Bone marrow (tissue), 2 donors: Measurements from ENCODE around the gene FHDC1.

Source experiments
- DNase-seq, 2 donors: peaks; one replicate each; lab custom pipeline; 2025; lab: John Stamatoyannopoulos, UW

Gene FHDC1

DNA sequence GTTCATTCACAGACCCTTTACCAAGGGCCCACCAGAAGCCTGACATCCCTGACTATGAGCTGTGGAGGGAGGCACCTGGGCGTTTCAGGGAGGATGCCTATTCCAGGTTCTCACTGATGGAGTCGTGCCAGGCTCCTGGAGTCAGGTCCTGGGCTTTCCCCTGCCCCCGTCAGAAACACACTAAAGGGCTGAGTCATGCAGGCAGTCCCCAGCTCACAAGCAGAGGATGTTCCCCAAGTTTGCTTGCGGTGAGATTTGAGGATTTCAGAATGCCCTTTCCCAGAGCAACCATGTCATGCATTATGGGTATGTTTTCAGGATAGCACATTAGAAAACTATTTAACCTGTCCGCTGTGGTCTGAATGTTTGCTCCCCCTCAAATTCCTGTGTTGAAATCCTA lies 45.2 kb downstream of the FHDC1 start:
- no peak for DNase-seq

DNA sequence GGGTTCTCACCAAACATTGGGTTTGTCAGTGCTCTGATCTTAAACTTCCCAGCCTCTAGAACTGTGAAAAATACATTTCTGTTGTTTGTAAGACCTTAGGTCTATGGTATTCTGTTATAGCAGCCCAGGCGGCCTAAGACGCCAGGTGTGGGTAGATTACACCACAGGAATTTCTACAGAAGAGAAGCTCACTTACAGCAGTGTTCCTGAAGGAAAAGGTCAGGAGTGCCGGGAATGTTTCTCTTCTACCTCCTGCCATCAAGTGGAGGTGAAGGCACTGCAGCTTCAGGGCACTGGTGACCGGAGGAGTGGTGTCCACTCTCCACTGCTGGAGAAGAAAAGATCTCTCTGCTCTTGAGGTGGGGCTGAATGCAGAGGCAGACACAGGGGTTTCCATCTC lies 45.7 kb downstream of the FHDC1 start:
- DNase-seq, result no peak

DNA sequence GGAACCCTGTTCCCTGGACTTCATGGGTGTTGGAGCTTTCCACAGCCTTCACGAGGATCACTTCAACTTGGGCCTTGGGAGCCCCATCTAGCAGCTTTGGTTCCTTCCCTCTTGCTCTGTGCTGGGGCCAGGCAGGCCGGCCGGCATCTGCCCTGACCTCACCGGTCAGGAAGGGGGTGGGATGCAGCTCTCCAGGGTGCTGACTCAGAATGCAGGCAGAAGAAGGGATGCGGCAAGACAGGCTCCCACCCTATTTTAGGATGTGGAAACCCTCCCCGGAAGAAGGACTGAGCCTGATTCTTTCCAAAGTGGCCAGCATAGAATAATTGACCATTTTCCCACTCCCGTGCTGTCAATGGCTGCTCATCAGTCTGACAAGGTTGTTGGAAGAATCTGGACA lies 47.1 kb downstream of the FHDC1 start:
- no peak for DNase-seq

DNA sequence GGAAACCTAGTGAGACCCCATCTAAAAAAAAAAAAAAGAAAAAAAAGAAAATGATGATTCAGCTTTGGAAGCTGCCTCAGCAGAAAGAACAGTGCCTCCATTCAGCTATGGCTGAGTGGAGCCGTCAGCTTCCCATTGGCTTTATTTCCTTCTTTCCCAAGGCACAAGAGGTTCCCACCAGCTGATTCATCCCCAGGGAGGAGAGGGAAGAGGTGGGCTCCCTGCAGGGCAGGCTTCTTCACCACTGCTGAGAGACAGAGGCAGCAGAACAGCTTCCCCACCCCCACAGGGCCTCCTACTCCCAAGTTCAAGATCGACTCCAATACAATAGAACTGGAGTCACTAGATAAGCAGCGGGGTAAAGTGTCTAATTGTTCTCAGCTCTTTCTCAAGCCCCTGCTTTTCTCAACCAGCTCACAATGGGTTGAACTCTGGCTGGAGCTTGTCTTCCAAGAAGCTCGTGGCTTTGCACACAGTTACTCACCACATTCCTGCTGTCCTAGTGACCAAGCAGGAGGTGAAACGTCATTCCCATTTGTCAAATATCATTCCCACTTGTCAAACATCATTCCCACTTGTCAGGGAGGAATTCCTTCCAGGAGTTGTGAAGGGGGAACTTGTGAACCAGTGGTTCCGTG lies 47.8 kb downstream of the FHDC1 start:
- no peak for DNase-seq

DNA sequence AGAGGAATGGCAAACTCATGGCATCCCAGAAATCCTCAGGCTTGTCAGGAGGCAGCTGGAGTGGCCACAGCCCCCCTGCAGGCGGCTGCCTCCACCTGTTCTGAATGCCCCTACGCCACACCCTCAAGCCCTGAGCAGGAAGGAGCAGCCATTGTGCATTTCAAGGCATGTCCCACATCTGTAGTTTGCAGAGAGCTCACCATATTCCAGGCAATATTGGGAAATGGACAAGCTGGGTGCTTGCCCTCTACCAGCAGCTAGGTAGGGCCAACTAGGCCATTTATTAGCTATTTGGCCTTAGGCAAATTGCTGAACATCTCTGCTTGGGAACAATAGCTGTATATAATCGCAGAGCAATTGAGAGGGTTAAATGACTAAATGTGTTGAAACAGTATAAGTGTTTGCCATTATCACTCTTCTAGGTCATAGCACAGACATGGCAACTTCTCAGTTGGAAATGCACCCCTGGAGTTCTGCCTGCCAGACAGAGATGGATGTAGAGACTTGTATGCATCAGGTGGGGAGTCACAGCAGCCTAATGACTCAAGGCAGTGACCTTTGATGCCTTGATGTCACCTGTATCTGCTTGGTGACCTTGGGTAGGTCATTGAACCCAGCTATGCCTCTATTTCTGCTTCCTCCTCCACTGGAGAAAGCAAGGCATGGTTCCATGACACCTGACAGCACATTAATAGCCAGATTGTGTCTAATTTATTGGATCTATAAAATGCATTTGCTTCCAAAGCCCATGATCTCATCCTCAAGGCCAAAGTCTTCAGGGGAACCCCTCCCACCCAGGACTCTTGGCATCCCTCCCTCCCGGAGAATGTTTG lies 52.8 kb downstream of the FHDC1 start:
- DNase-seq, result no peak

DNA sequence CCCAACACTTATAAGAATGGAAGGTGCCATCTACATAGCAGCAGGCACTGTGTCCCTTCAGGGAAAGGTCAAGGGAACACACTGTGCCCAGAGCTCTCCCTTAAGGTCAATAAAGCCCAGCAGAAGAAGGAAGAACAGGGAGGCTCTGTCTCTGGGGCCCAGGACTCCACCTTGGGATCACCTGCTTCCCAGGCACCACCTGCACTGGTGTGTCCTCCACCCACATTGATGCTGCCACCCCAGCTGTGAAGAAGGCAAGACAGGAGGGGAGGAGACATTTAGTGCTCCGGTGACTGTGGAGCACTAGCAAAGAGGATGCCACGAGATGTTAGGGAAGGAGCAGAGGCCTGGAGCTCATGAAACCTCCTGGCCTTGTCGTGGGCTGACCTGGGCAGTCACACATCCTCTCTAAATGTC lies 53.4 kb downstream of the FHDC1 start:
- DNase-seq, result no peak

DNA sequence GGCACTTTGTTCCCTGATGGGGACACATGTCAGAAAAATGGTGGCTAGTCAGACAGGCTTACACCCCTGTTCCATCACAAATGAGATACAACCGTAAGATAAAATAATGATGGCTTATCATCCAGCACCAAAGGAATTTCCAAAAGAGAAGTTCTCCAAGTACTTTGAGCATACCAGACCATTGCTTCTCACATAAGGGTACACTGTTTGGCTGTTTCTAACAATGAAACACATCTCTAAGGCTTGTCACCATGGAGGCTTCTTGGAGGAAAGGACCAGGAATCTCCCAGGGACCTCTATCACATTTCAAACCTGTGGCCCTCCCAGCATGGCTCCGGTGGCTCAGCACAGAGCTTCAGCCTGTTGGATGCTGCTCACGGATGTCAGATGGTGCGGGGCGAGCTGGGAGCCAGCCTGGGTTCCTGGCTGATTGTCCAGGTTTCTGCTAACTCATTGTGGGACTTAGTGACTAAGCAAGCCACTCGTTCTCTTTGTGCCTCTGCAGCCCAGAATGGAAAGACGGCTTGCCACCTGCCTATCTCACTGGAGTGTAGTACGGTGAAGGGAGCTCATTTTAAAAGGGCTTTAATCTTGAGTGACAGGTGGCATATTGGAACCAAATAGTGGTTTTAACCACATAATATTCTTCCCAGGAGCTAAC lies 54.5 kb downstream of the FHDC1 start:
- DNase-seq, result no peak

DNA sequence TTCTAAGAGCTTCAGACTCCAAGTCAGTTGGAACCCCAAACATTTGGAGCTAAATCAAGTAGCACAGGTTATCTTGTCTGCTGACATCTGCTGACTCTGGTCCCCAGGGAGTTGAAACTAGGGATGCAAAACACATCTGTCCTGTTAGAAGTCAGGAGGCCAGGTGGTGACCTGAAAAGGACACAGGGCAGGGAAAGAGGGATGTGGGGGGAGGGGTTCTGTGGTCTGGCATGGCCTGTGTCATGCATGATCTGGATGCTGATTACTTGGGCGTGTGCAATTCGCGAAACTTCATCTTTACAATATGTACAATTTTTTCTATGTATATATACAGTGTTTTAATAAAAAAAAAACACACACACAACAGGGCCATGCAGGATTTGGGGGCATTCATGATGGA lies 55.3 kb downstream of the FHDC1 start:
- DNase-seq, result no peak

DNA sequence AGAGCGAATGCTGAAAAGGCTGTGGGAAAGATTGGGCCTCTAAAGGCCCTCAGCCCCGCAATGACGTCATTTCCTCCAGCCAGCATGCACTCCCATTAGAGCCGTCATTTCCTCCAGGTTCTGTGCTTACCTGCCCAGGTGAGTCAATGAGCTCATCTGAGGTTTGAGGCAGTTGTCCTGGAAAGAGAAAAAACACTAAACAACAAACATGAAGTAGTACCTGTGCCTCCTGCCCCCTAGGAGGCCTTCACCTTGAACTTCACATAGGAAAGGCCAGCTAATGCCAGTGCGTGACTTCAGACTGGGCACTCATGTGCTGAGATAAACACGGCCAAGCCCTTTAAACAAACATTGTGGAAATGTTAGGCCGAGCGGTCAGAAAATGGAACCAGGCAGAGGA lies 55.9 kb downstream of the FHDC1 start:
- no peak for DNase-seq

DNA sequence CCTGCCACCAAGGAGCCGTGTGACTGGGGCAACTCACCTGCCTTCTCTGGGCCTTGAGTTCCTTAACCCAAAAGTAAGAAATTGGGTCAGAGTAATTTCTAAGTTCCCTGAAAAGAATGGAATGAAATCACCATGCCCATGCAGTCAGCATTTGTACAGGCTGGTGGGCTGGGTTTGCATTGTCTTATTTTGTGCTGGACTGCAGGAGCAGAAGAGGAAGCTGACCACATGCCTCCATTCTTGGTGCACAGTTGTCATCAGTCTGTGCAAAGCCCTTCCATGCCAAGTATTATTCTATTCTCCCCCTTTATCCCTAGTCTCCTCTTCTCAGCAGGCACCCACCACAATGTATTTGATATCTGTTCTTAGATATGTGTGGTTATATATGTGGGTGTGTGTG lies 56.3 kb downstream of the FHDC1 start:
- no peak for DNase-seq

DNA sequence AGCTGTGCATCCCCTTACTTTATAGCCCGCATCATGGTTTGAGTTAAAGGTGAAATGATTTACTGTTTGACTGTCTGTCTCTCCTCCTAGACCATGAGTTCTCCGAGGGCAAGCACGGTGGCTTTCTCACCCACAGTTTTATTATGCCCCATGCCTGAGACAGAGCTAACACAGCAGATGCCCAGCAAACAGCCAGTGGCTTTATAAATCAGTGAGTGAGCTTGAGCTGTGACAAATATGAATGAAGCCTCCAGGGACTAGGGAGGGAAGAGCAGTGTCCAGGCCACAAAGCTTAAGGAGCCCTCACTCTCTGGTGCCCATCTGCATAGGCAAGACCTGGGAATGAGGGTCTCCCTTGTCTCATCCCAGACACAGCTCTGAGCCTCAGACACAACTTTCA lies 57.9 kb downstream of the FHDC1 start:
- no peak for DNase-seq

DNA sequence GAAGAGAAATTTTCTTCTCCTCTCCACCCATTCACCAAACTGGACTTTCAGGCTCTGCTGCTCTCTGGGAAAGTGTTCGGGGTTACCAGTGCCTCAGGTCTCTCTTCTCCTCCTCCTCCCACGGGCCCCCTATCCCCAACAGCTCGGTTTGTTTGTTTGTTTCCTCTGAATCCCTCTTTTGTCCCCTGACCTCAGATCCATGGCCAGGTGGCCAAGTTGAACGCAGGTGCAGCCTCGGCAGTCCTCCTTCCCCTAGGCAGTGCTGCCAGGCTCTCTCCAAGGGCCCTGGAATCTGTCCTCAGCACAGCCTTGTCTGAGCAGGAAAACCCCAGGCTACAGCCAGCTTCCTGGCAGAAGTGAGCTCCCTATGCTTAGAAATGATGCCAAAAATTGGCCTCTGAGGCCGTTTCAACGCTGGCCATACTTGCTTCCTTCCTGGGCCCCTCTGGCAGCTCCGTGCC lies 60.0 kb downstream of the FHDC1 start:
- DNase-seq, result no peak

DNA sequence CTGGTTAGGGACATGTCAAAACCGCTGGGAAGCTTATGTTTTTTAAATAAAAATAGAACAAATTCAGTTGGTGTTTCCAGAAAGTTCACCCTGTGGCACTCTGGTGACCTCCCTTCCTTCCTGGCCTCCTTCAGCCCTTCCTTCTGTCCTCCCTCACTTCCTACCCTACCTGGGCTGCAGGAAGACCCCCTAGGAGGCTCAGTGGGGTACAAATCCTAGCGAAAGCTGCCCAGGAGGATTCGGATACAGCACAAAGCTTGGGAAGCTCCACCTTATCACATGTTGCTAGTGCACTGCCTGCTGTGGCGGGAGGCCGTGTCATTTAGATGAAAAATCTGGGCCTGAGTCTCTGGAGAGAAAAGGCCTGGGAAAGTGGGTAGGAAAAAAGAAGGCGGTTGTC lies 60.5 kb downstream of the FHDC1 start:
- DNase-seq, result no peak

DNA sequence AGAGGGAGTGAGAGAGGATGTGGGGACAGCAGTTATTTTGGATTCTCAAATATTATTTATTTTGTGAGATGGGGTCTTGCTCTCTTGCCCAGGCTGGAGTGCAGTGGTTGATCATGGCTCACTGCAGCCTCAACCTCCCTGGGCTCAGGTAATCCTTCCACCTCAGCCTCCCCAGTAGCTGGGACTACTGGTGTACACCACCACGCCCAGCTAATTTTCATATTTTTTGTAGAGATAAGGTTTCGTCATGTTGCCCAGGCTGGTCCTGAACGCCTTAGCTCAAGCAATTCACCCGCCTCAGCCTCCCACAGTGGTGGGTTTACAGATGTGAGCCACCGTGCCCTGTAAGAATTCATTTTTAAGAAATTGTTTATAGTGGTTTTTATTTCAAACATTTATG lies 61.2 kb downstream of the FHDC1 start:
- DNase-seq, result no peak

DNA sequence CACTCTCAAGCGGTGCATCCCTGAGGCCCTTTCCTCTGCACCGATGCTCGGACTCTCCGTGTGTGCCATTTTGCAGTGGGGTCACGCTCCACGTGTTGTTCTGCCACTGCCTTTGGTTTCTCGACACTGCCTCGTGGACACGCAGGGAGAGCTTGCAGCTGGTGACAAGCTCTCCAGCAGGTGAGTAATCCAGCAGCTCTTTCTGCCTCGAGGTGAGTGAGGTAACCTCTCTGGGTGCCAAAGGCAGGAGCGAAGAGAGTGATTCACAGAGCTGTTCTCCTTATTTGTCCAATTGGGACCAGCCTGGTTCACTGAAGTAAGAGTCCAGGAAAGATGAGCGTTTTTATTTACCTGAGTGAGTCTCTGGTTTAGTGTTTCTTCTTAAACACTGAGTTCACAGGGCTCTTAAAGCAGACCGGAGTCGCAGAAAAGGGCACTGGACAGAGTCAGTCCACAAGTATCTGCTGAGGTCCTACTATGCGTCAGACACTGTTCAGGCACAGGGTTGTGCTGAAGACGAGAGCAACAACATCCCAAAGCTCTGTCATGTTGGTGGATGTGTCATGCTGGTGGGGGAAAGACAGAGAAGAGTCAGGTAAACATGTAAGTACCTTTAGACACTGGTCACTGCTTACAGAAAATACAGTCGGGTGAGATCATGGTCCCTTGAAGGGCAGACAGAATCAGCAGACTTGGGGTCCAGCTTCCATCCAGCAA lies 61.8 kb downstream of the FHDC1 start:
- DNase-seq, result no peak

DNA sequence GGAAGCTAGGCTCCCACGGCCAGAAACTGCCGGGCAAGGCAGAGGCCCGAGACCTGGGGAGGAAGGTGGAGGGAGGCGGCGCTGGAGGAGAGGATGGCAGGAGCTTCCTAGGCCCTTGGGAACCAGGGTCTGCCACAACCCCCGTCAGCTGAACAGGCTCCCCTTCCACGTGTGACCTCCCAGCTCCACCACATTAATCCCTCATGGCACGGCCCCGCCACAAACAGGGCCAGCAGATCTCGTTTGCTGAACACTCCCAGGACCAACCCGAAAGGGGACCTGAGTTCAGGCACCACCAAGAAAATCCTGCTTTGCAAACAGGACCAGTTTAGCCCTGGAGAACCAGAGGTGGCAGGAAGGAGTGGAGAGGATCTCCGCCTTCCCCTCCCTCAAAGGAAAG lies 62.7 kb downstream of the FHDC1 start:
- no peak for DNase-seq

DNA sequence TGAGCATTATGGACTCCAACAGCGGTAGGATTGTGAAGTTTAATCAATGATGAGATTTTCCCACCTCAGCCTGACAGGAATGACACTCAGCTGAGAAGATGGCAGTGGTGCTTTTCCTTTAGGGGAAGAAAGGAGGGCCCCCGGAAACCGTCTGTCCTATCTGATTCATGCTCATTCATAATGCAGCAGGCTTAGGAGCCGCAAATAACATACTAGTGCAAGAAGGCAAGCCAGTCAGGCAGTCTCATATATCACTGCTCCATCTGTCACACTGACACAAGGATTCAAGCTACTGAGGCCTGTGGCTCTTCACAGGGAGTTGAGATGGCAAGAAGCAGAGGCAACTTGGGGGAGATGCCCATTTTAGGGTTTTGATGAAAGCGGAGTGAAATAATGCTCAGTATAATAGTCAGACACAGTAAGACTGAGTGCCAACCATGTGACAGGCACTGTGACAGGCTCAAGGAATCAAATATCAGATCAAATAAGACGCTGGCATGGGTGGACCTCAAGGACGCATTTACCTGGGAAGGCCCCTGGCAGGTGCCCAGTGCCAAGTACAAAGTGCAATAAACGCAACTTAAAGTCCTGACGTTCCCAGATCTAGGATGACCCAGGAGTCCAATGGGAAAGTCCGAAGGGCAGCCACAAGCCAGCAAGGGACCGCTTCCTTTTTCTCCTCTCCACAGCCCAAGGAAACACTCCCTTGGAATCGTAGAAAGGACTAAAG lies 63.4 kb downstream of the FHDC1 start:
- no peak for DNase-seq

DNA sequence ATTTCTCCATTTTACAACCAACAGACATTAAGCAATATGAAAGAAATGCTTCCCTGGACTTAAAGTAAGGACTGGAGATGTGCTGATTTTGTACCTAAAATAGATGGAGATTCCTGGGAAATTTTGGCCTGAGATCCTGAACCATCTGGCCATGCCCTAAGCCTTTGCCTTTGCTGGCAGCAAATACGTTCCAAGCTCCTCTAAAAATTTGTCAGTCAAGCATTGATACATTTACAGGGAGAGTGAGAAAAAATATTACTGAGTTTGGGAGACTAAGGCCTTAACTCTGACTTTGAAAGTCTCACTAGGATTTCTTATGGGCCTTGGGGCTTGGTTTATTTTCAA lies 63.9 kb downstream of the FHDC1 start:
- no peak for DNase-seq

DNA sequence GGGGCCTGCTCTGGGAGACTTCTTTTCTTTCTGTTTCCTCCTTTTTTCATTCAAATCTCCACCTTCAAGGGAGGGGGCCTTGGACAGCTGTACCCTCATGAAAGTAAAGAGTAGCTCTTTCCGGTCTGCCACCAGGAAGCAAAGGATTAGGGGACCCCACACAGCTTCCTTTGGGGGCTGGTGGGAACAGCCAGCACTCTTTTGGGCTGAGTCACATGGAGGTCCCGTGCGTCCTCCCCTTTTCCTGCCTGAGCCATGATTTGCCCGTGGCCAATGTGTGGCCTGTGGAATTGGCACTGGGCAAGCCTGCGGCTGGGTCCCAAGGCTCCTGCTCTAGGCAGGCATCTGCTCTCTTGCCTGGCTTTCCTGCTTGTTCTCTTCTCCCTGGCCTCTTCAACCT lies 65.5 kb downstream of the FHDC1 start:
- DNase-seq, result no peak

DNA sequence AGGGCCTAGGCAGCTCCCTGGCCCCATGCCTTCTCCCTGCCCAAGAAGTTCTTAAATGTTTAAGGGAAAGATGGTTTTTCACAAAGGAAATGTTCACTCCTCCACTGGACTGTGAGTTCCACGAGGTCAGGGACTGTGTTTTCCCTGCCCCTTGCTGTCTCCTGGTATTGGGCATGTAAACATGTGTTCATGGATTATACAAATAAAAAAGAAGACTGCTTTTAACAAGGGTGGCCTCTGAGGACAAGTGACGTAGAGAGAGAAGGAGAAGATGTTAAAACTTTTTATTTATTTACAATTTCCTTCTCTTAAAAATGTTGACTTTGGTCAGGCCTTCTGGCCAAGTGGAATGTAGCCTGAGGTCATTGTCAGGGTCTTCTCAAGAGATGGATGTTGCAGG lies 66.0 kb downstream of the FHDC1 start:
- no peak for DNase-seq

DNA sequence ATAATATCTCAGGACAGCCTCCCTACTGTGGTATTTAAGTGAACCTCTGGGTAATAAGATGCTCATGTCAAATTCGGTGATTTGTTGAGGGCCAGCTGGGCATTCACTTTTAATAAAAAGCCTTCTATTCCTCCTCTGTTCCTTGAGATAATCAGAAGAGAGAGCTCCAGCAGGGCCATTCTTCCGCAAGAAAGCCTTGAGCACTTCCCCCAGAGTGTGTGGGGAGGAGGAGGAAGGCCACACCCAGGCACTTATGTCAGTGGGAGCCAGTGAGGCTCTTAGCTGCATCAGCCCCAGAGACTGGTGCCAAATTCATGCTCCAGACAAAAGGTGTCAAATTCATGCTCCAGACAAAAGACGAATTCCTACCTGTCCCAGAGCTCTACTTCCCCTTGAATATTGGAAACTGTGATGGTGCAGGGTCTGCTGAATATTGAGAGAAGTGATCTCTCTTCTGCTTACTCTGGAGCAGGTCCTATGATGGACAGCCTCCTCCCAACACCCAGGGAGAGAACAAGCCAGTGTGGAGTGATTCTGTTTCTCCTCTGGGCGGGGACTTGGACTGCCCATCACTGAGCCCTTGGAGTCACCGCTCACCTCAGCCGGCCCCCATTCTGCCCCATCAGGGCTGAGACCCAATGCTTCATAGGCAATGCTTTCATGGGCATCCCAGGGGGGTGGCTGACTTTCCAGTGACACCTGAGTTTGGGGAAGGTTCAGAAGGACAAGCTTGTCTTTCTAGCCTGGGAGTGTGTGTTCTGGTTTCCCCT lies 68.1 kb downstream of the FHDC1 start:
- no peak for DNase-seq
